IPS DF 4.7 (cell line): ENCODE data around the gene SLC7A1.

Source experiments
- DNase-seq: peaks from one replicate; pipeline ENCODE4 v3.0.0-alpha.2; 2013; ENCODE audit warnings: low spot score; ENCODE audit errors: extremely low read depth

SLC7A1 gene

GRCh38 chr13:29583073-29583785, 12.3 kb downstream of the SLC7A1 start:
- DNase-seq, result no peak

- no peak for DNase-seq
These were observed 13.3 kb downstream of the SLC7A1 start for GRCh38 chr13:29582171-29582570.

GRCh38 chr13:29581666-29582065, 13.8 kb downstream of the SLC7A1 start:
- no peak for DNase-seq

GRCh38 chr13:29579094-29579493, 16.4 kb downstream of the SLC7A1 start:
- DNase-seq, result no peak

- no peak for DNase-seq
These were observed 17.0 kb downstream of the SLC7A1 start for GRCh38 chr13:29578300-29579085.

GRCh38 chr13:29577136-29578051, 18.1 kb downstream of the SLC7A1 start:
- DNase-seq, result no peak

GRCh38 chr13:29576581-29576980, 18.9 kb downstream of the SLC7A1 start:
- no peak for DNase-seq

- DNase-seq, result no peak
These were observed 20.4 kb downstream of the SLC7A1 start for GRCh38 chr13:29575098-29575497.

- no peak for DNase-seq
These were observed 22.3 kb downstream of the SLC7A1 start for GRCh38 chr13:29573190-29573589.

GRCh38 chr13:29572575-29572974, 22.9 kb downstream of the SLC7A1 start:
- DNase-seq, result no peak

- no peak for DNase-seq
These were observed 23.5 kb downstream of the SLC7A1 start for GRCh38 chr13:29571876-29572570.

GRCh38 chr13:29570051-29570654, 25.3 kb downstream of the SLC7A1 start:
- no peak for DNase-seq

GRCh38 chr13:29569253-29570050, 26.0 kb downstream of the SLC7A1 start:
- DNase-seq, result no peak

GRCh38 chr13:29568731-29569130, 26.8 kb downstream of the SLC7A1 start:
- no peak for DNase-seq

- no peak for DNase-seq
These were observed 28.1 kb downstream of the SLC7A1 start for GRCh38 chr13:29567411-29567810.

GRCh38 chr13:29566206-29566605, 29.3 kb downstream of the SLC7A1 start:
- DNase-seq, result no peak

GRCh38 chr13:29564818-29565217, 30.7 kb downstream of the SLC7A1 start:
- DNase-seq, result no peak

- no peak for DNase-seq
These were observed 31.1 kb downstream of the SLC7A1 start for GRCh38 chr13:29564373-29564772.

- no peak for DNase-seq
These were observed 31.5 kb downstream of the SLC7A1 start for GRCh38 chr13:29563941-29564340.
